HK-2 (cell line): Measurements from ENCODE around the gene CDCA3.

Experiments used
- DNase-seq: peaks from one replicate; pipeline ENCODE4 v3.0.0-alpha.2; 2018; ENCODE audit not compliant: unreplicated experiment

Gene CDCA3

GRCh38 chr12:6852651-6853354, 1.7 kb upstream of the CDCA3 start:
- peak; percentile 73 for DNase-seq

- peak; percentile 98 for DNase-seq
Measured at GRCh38 chr12:6851921-6852650, 1.0 kb upstream of the CDCA3 start, which contains the start of gene USP5. Gene USP5 (plus strand): TSS chr12:6852150. CDS start chr12:6852180, 30 bp downstream.

- no peak for DNase-seq
Measured at GRCh38 chr12:6850796-6851152, 312 bp downstream of the CDCA3 start.

GRCh38 chr12:6849976-6850560, 1.0 kb downstream of the CDCA3 start:
- no peak for DNase-seq

GRCh38 chr12:6849427-6849826, 1.7 kb downstream of the CDCA3 start:
- no peak for DNase-seq

- no peak for DNase-seq
Measured at GRCh38 chr12:6847676-6848075, 3.4 kb downstream of the CDCA3 start.

GRCh38 chr12:6846316-6846869, 4.7 kb downstream of the CDCA3 start:
- DNase-seq = no peak

GRCh38 chr12:6845395-6845794, 5.7 kb downstream of the CDCA3 start:
- DNase-seq = no peak

- DNase-seq = no peak
Measured at GRCh38 chr12:6843118-6843902, 7.8 kb downstream of the CDCA3 start.

- no peak for DNase-seq
Measured at GRCh38 chr12:6842075-6842474, 9.0 kb downstream of the CDCA3 start.

- DNase-seq = no peak
Measured at GRCh38 chr12:6840761-6841515, 10.1 kb downstream of the CDCA3 start, which contains the start of gene GNB3. Gene GNB3 (plus strand): TSS chr12:6840925. CDS start chr12:6841288, 363 bp downstream.

GRCh38 chr12:6840330-6840729, 10.8 kb downstream of the CDCA3 start:
- no peak for DNase-seq

GRCh38 chr12:6839482-6840201, 11.4 kb downstream of the CDCA3 start:
- DNase-seq = no peak

- no peak for DNase-seq
Measured at GRCh38 chr12:6838854-6839253, 12.2 kb downstream of the CDCA3 start.

- no peak for DNase-seq
Measured at GRCh38 chr12:6837370-6838060, 13.6 kb downstream of the CDCA3 start.

- DNase-seq = no peak
Measured at GRCh38 chr12:6836851-6837250, 14.2 kb downstream of the CDCA3 start.

GRCh38 chr12:6834873-6835272, 16.2 kb downstream of the CDCA3 start:
- DNase-seq = no peak

GRCh38 chr12:6834254-6834653, 16.8 kb downstream of the CDCA3 start:
- DNase-seq = no peak

- no peak for DNase-seq
Measured at GRCh38 chr12:6833189-6833890, 17.7 kb downstream of the CDCA3 start.
